A673 (cell line): ENCODE data around the gene RIPK3. TPM values are rescaled to one million over a fixed set of nuclear protein-coding genes. Genes with fewer than 3 reads are reported as not detected.

ENCODE experiments used
- BruUV-seq: library from RNA; stranded (reverse); fragments of 400-500 nt; replicated peaks from 2 replicates; lab custom pipeline; 2021; lab: Mats Ljungman, UMichigan
- CTCF ChIA-PET: fragments of 300-600 bp; sonication (Branson Sonifier 250); formaldehyde crosslinking; loops from one replicate; lab custom pipeline; 2022; ENCODE audit warnings: antibody characterized with exemption; lab: Charles Lee
- POLR2A ChIA-PET: fragments of 300-600 bp; sonication (Branson Sonifier 250); formaldehyde crosslinking; loops from one replicate; lab custom pipeline; 2022; ENCODE audit warnings: antibody characterized with exemption; ENCODE audit not compliant: low non-redundant PET; lab: Charles Lee
- DNase-seq: peaks from one replicate; pipeline ENCODE4 v3.0.0-alpha.2; 2015; ENCODE audit warnings: low spot score
- H3K27ac ChIP-seq: fragments of 200-600 bp; sonication (generic); 2 replicates; pipeline ENCODE4 v1.5.1; 2016; ENCODE audit warnings: mixed run types, low read depth, mild to moderate bottlenecking, mixed read lengths, antibody characterized with exemption, low read length; ENCODE audit not compliant: poor library complexity, severe bottlenecking
- H3K27me3 ChIP-seq: fragments of 200-600 bp; sonication (generic); replicated peaks from 2 replicates; pipeline ENCODE4 v1.6.1; 2017; ENCODE audit warnings: mixed run types, low read depth, mild to moderate bottlenecking, mixed read lengths, antibody characterized with exemption, low read length; ENCODE audit not compliant: insufficient read depth, poor library complexity
- H3K36me3 ChIP-seq: fragments of 200-600 bp; sonication (generic); 2 replicates; pipeline ENCODE4 v1.6.1; 2016; ENCODE audit warnings: mixed run types, mild to moderate bottlenecking, mixed read lengths, antibody characterized with exemption, low read length; ENCODE audit not compliant: insufficient read depth, poor library complexity, severe bottlenecking
- H3K4me1 ChIP-seq: fragments of 200-600 bp; sonication (generic); 2 replicates; pipeline ENCODE4 v1.6.1; 2017; ENCODE audit warnings: mixed run types, mild to moderate bottlenecking, mixed read lengths, antibody characterized with exemption, low read length; ENCODE audit not compliant: insufficient read depth, poor library complexity, severe bottlenecking
- H3K4me3 ChIP-seq: fragments of 200-600 bp; sonication (generic); 2 replicates; pipeline ENCODE4 v1.5.1; 2016; ENCODE audit warnings: low read depth, mixed run types, mild to moderate bottlenecking, mixed read lengths, low read length; ENCODE audit not compliant: poor library complexity, severe bottlenecking
- H3K9me3 ChIP-seq: fragments of 200-600 bp; sonication (generic); 2 replicates; pipeline ENCODE4 v1.6.1; 2016; ENCODE audit warnings: mixed run types, low read depth, mild to moderate bottlenecking, mixed read lengths, antibody characterized with exemption, low read length; ENCODE audit not compliant: poor library complexity, severe bottlenecking
- CTCF ChIP-seq: fragments of 300-800, 200-600 bp; sonication (generic); conservative IDR thresholded peaks from 2 replicates; pipeline ENCODE4 v1.5.1; 2017; ENCODE audit warnings: low read depth, mild to moderate bottlenecking, antibody characterized with exemption, low read length, moderate library complexity, mixed read lengths
- EZH2 ChIP-seq: fragments of 200-600 bp; sonication (generic); IDR thresholded peaks from 2 replicates; pipeline ENCODE4 v1.6.1; 2017; ENCODE audit warnings: borderline replicate concordance, low read depth, mild to moderate bottlenecking, mixed read lengths, antibody characterized with exemption, low read length; ENCODE audit not compliant: poor library complexity, severe bottlenecking
- intact Hi-C: fragments of 100-400 bp; cut with micrococcal nuclease; formaldehyde crosslinking; loops from one replicate; pipeline ENCODE4 v1.10.0; 2022; ENCODE audit not compliant: unreplicated experiment
- total RNA-seq: library from RNA; stranded (reverse); gene quantifications from 2 replicates; pipeline ENCODE4 v1.2.3, GENCODE V29; 2021

RIPK3 gene
- total RNA-seq, 1 experiment from 2014 or later, result not detected

DNA sequence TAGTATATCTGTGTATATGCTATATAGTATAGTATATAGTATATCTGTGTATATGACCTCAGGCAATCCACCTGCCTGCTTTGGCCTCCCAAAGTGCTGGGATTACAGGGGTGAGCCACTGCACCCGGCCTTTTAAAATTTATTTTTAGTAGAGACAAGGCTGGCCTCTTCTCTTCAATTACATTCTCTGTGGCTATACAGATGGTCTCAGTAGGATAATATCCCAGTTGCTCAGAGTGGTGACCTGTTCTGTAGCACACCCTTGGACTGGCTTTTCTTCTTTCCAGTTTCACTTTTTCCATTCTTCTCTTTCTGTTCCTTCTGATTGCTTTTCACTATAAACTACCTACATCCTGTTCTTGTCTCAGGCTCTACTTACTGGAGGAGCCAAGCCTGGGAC is 25.1 kb upstream of the RIPK3 start:
- Histone ChIP-seq H3K9me3 (no peaks in the 10 kb centered on the region), H3K4me3 (no peak overlapping the region), H3K27ac (no peak overlapping the region), H3K27me3 (no peaks in the 10 kb centered on the region), H3K36me3 (no peaks in the 10 kb centered on the region), H3K4me1 (peaks cover 12% of the 10 kb centered on the region)
- CTCF ChIA-PET, result interaction anchor here (2.1 kb wide), 1 partner anchor 67 kb away, joined by 14 read pairs; no protein-coding TSS in a partner anchor
- no peak for TF ChIP-seq EZH2
- TF ChIP-seq CTCF, result no peak
- POLR2A ChIA-PET, result no interaction called here
- intact Hi-C loops, result loop anchor here (2.0 to 5.0 kb wide), 2 partner anchors 47 to 66 kb away; no protein-coding TSS in a partner anchor
- no peak for DNase-seq
- no TSS peak for BruUV-seq

GRCh38 chr14:24363401-24363800 is 23.6 kb upstream of the RIPK3 start:
- TF ChIP-seq CTCF (no peak), EZH2 (no peak)
- ChIA-PET CTCF (interaction anchor here (0.6 kb wide), 1 partner anchor 35 kb away, joined by 4 read pairs; the partner anchor contains the start of gene NYNRIN), POLR2A (no interaction called here)
- Histone ChIP-seq H3K4me3 (no peak overlapping the region), H3K4me1 (peaks cover 12% of the 10 kb centered on the region), H3K9me3 (no peaks in the 10 kb centered on the region), H3K27ac (no peak overlapping the region), H3K36me3 (no peaks in the 10 kb centered on the region), H3K27me3 (no peaks in the 10 kb centered on the region)
- DNase-seq, result no peak
- intact Hi-C loops, result no loop called here
- no TSS peak for BruUV-seq

- ChIA-PET CTCF (no interaction called here), POLR2A (no interaction called here)
- Histone ChIP-seq H3K36me3 (no peaks in the 10 kb centered on the region), H3K9me3 (no peaks in the 10 kb centered on the region), H3K4me1 (peaks cover 9% of the 10 kb centered on the region), H3K27ac (no peak overlapping the region), H3K27me3 (no peaks in the 10 kb centered on the region), H3K4me3 (no peak overlapping the region)
- DNase-seq, result no peak
- no TSS peak for BruUV-seq
- TF ChIP-seq EZH2 (no peak), CTCF (no peak)
- intact Hi-C loops, result no loop called here
These were observed 22.6 kb upstream of the RIPK3 start for GRCh38 chr14:24362241-24362960.
